Activated CD8-positive, alpha-beta T cell treated with anti-CD3 and anti-CD28 coated beads for 36 hours (primary cell): ENCODE measurements around the gene DUSP23. TPM values are rescaled to one million over a fixed set of nuclear protein-coding genes. Genes with fewer than 3 reads are reported as not detected.

Experiments
- ATAC-seq: fragments of 200-7000 bp; cut with Tn5 transposase; one replicate; pipeline ENCODE4 v1.10.0; 2021; ENCODE audit warnings: mild to moderate bottlenecking, moderate library complexity
- CTCF ChIA-PET: fragments of 350-600 bp; sonication (Branson Sonifier 250); formaldehyde crosslinking; loops from one replicate; lab custom pipeline; 2021; ENCODE audit warnings: antibody characterized with exemption; lab: Charles Lee
- POLR2A ChIA-PET: fragments of 350-600 bp; sonication (Branson Sonifier 250); formaldehyde crosslinking; loops from one replicate; lab custom pipeline; 2021; ENCODE audit warnings: antibody characterized with exemption; lab: Charles Lee
- DNase-seq: peaks from one replicate; pipeline ENCODE4 v3.0.0-alpha.2; 2020
- H3K27ac Mint-ChIP-seq: one replicate; pipeline ENCODE4 v1.8.0; 2021; ENCODE audit warnings: mild to moderate bottlenecking, mixed read lengths
- H3K27me3 Mint-ChIP-seq: one replicate; pipeline ENCODE4 v1.8.0; 2021; ENCODE audit warnings: mixed read lengths
- H3K36me3 Mint-ChIP-seq: one replicate; pipeline ENCODE4 v1.8.0; 2021; ENCODE audit warnings: low read depth, mixed read lengths
- H3K4me1 Mint-ChIP-seq: one replicate; pipeline ENCODE4 v1.8.0; 2021; ENCODE audit warnings: low read depth, mixed read lengths
- H3K4me3 Mint-ChIP-seq: one replicate; pipeline ENCODE4 v1.8.0; 2021; ENCODE audit warnings: mild to moderate bottlenecking, moderate library complexity, mixed read lengths
- H3K9me3 Mint-ChIP-seq: one replicate; pipeline ENCODE4 v1.8.0; 2021; ENCODE audit warnings: mixed read lengths
- intact Hi-C: fragments of 100-400 bp; cut with micrococcal nuclease; formaldehyde crosslinking; loops from one replicate; pipeline ENCODE4 v1.10.0; 2022
- total RNA-seq, 2 experiments: library from RNA; stranded (reverse); gene quantifications; one replicate each; pipeline ENCODE4 v1.2.3, GENCODE V29; 2021
- TF ChIP-seq, protein P1 (sequence below): fragments of 200-600 bp; IDR thresholded peaks from one replicate; pipeline ENCODE4 v1.8.0; 2022; ENCODE audit warnings: antibody characterized with exemption, mild to moderate bottlenecking

The DUSP23 gene
- total RNA-seq, 2 experiments from 2014 or later, result 27.2 TPM

DNA sequence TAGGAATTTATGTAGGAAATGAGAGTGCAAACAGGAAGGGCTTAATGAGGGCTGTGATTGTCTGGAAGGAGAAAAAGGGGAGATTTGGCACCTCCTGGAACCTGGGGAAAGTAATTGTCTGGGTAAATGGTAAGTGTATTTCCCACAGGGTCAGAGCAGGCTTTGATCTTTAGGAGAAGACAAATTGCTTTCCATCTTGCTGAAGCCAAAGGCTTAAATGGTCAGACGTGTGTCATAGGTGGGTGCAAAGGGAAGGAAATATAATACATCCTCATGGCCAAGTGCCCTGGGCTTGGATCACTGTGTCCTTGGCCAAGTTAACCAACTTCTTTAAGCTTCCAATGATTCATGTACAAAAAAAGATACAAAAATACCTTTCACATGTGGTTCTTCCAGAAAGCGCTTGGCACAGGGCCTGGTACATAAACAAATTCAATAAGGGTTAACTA is 1.3 kb upstream of the DUSP23 start:
- Mint-ChIP-seq H3K36me3 (no peaks in the 10 kb centered on the region), H3K4me1 (peaks cover 7% of the 10 kb centered on the region), H3K27ac (no peak overlapping the region), H3K4me3 (no peak overlapping the region), H3K27me3 (no peaks in the 10 kb centered on the region), H3K9me3 (no peaks in the 10 kb centered on the region)
- ATAC-seq (no peak), DNase-seq (no peak)
- TF ChIP-seq, protein P1, sequence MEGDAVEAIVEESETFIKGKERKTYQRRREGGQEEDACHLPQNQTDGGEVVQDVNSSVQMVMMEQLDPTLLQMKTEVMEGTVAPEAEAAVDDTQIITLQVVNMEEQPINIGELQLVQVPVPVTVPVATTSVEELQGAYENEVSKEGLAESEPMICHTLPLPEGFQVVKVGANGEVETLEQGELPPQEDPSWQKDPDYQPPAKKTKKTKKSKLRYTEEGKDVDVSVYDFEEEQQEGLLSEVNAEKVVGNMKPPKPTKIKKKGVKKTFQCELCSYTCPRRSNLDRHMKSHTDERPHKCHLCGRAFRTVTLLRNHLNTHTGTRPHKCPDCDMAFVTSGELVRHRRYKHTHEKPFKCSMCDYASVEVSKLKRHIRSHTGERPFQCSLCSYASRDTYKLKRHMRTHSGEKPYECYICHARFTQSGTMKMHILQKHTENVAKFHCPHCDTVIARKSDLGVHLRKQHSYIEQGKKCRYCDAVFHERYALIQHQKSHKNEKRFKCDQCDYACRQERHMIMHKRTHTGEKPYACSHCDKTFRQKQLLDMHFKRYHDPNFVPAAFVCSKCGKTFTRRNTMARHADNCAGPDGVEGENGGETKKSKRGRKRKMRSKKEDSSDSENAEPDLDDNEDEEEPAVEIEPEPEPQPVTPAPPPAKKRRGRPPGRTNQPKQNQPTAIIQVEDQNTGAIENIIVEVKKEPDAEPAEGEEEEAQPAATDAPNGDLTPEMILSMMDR, result no peak
- POLR2A ChIA-PET, result no interaction called here
- intact Hi-C loops, result no loop called here
- CTCF ChIA-PET, result interaction anchor here (1.2 to 2.0 kb wide), 2 partner anchors 113 to 115 kb away, joined by 3 to 5 read pairs; no protein-coding TSS in a partner anchor

DNA sequence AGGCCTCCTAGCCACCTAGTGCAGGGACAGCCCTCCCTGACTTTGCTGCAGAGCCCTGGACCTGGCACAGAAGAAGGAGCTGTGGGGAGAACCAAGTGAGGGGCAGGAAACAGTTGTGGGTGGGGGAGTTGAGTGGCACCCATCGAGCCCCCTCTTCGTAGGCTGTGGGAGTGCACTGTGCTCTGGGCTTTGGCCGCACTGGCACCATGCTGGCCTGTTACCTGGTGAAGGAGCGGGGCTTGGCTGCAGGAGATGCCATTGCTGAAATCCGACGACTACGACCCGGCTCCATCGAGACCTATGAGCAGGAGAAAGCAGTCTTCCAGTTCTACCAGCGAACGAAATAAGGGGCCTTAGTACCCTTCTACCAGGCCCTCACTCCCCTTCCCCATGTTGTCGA is 1.2 kb downstream of the DUSP23 start:
- H3K4me1 Mint-ChIP-seq, result peaks cover 7% of the 10 kb centered on the region
- CTCF ChIA-PET, result interaction anchor here (1.1 to 4.1 kb wide), 6 partner anchors 8 to 226 kb away, joined by 3 to 64 read pairs (median 8); no protein-coding TSS in a partner anchor
- no peaks in the 10 kb centered on the region for H3K27me3 Mint-ChIP-seq
- TF ChIP-seq, protein P1, result no peak
- DNase-seq (no peak), ATAC-seq (no peak)
- intact Hi-C loops, result loop anchor here (5.0 kb wide), 1 partner anchor 110 kb away; no protein-coding TSS in a partner anchor
- H3K9me3 Mint-ChIP-seq, result no peaks in the 10 kb centered on the region
- no peak overlapping the region for H3K27ac Mint-ChIP-seq
- POLR2A ChIA-PET, result interaction anchor here (2.1 kb wide), 1 partner anchor 143 kb away, joined by 8 read pairs; the partner anchor contains the start of gene TAGLN2
- peak overlapping the region; percentile 73 for H3K4me3 Mint-ChIP-seq
- H3K36me3 Mint-ChIP-seq, result no peaks in the 10 kb centered on the region

DNA sequence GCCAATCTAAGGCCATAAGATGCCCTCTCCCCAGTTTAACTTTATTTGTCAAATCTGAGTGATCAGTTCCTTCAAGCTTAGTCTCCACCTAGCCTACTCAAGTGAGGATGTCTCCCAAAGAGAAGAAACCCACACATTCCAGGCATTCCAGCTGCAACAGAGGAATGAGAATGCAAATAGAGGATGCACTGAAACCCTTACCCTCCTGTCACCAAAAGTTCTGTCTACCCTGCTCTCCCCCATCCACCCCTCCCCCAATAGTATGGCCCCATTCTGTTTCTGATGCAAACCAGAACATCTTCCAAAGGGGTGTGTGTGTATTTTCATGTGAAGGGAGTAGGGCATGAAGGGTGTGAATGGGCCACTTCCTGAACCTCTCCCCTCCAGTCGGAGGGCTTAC is 3.0 kb downstream of the DUSP23 start:
- Mint-ChIP-seq H3K27me3 (no peaks in the 10 kb centered on the region), H3K4me3 (no peak overlapping the region), H3K4me1 (peaks cover 7% of the 10 kb centered on the region), H3K36me3 (no peaks in the 10 kb centered on the region), H3K27ac (no peak overlapping the region), H3K9me3 (no peaks in the 10 kb centered on the region)
- TF ChIP-seq, protein P1, result no peak
- CTCF ChIA-PET, result interaction anchor here (3.1 to 4.1 kb wide), 2 partner anchors 15 to 107 kb away, joined by 22 to 64 read pairs; no protein-coding TSS in a partner anchor
- intact Hi-C loops, result loop anchor here (5.0 kb wide), 1 partner anchor 109 kb away; no protein-coding TSS in a partner anchor
- ATAC-seq (no peak), DNase-seq (no peak)
- POLR2A ChIA-PET, result no interaction called here

DNA sequence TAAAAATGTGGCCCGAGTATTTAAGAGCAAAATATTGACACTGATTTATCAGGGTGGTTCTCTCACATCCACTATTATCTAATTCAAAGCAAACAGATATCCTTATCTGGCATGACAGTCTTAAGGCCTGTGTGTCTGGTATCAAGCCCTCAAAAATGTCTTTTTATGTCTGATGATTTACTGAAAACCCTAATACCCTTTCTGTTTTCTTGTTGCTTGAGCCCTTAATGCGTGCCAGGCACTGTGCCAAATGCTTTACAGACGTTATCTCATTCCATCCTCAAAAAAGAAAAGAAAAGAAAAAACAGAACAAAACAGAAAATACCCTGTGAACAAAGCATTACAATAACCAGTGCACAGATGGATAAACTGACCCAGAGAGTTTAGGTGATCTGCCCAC is 5.7 kb downstream of the DUSP23 start:
- DNase-seq (no peak), ATAC-seq (no peak)
- POLR2A ChIA-PET, result no interaction called here

DNA sequence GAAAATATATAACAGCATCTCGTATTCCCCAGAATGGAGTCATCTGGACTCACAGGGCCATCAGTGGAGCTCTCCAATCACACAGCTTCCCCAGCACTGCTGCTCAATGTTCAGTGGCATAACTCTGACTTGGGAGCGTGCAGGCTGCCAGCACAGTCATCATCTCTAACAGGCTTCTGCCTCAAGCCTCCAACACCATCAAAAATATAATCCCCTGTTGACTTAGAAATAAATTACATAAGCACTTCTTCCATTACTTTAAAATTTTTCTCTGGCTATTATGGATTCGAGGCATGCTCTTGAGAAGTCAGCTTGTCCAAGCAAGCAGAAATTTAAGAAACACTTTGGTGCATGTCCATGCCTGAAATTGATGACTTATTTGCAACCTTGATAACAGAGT is 6.2 kb downstream of the DUSP23 start:
- no peaks in the 10 kb centered on the region for H3K9me3 Mint-ChIP-seq
- H3K4me3 Mint-ChIP-seq, result no peak overlapping the region
- H3K4me1 Mint-ChIP-seq, result no peaks in the 10 kb centered on the region
- intact Hi-C loops, result no loop called here
- ATAC-seq, result no peak
- peaks cover 2% of the 10 kb centered on the region for H3K27me3 Mint-ChIP-seq
- CTCF ChIA-PET, result interaction anchor here (1.4 to 2.7 kb wide), 3 partner anchors 12 to 220 kb away, joined by 4 to 15 read pairs (median 4); no protein-coding TSS in a partner anchor
- H3K36me3 Mint-ChIP-seq, result no peaks in the 10 kb centered on the region
- no peak overlapping the region for H3K27ac Mint-ChIP-seq
- no peak for DNase-seq
- POLR2A ChIA-PET, result no interaction called here
- TF ChIP-seq, protein P1, result no peak

More for the DNA sequence above, 5.7 kb downstream of the DUSP23 start:
- Mint-ChIP-seq H3K4me3 (no peak overlapping the region), H3K9me3 (no peaks in the 10 kb centered on the region), H3K27ac (no peak overlapping the region), H3K27me3 (peaks cover 2% of the 10 kb centered on the region), H3K36me3 (no peaks in the 10 kb centered on the region), H3K4me1 (peaks cover under 1% of the 10 kb centered on the region)
- TF ChIP-seq, protein P1, result no peak
- CTCF ChIA-PET, result interaction anchor here (1.4 to 2.7 kb wide), 3 partner anchors 12 to 221 kb away, joined by 4 to 15 read pairs (median 4); no protein-coding TSS in a partner anchor
- intact Hi-C loops, result no loop called here
